HepG2 (cell line): ENCODE data around the gene HLCS. TPM values are rescaled to one million over a fixed set of nuclear protein-coding genes. Genes with fewer than 3 reads are reported as not detected.
"Not testable (repeated sequence)": the region's sequence is repeated elsewhere in the genome, so short reads cannot be mapped to it uniquely, and the experiment has no call there.

Experiments used
- ATAC-seq: fragments of 200-7000 bp; cut with Tn5 transposase; 3 replicates; pipeline ENCODE4 v1.9.1; 2020; ENCODE audit warnings: mild to moderate bottlenecking, moderate library complexity
- BruUV-seq: library from RNA; stranded (reverse); fragments of 400-500 nt; replicated peaks from 2 replicates; lab custom pipeline; 2021; lab: Mats Ljungman, UMichigan
- CTCF ChIA-PET: fragments of 300-600 bp; formaldehyde crosslinking; extraction: SDS; loops from one replicate; lab custom pipeline; 2021; ENCODE audit warnings: low total read pairs, inconsistent platforms, low intra/inter-chr PET ratio; lab: Yijun Ruan, JAX
- POLR2A ChIA-PET: fragments of 350-600 bp; sonication (Branson Sonifier 250); formaldehyde crosslinking; loops from one replicate; lab custom pipeline; 2020; ENCODE audit warnings: antibody characterized with exemption, inconsistent platforms; lab: Yijun Ruan, JAX
- DNase-seq: peaks from one replicate; pipeline ENCODE4 v3.0.0-alpha.2; 2015; ENCODE audit warnings: low spot score
- FAIRE-seq: peaks from 3 replicates; lab custom pipeline; 2011; peaks lifted over from hg19 to GRCh38; lab: Jason Lieb, UNC
- H2AFZ ChIP-seq: one replicate; pipeline ENCODE4 v1.6.1; 2011; ENCODE audit warnings: low read length, inconsistent platforms
- H3K27ac ChIP-seq: fragments of 300-600 bp; 3 replicates; pipeline ENCODE4 v1.8.0; 2011; ENCODE audit warnings: mixed run types, mild to moderate bottlenecking, mixed read lengths, low read length, inconsistent platforms; ENCODE audit not compliant: insufficient read depth; ENCODE audit errors: extremely low read length
- H3K27me3 ChIP-seq, 2 experiments: fragments of 200-600 bp in 1 of 2; 2 replicates in 1 of 2; 3 replicates in 1 of 2; pipeline versions ENCODE4 v1.6.0 to v1.8.0; 2011; ENCODE audit warnings: low read length in 2 of 2, mild to moderate bottlenecking in 2 of 2, moderate library complexity in 2 of 2, inconsistent platforms in 1 of 2; ENCODE audit not compliant: insufficient read depth in 2 of 2, control insufficient read depth in 1 of 2
- H3K36me3 ChIP-seq, 2 experiments: fragments of 200-600 bp in 1 of 2; replicated peaks in 1 of 2; 2 replicates in 1 of 2; 3 replicates in 1 of 2; pipeline versions ENCODE4 v1.5.1 to v1.8.0; 2011; ENCODE audit warnings: low read length in 2 of 2, inconsistent platforms in 1 of 2; ENCODE audit not compliant: insufficient read depth in 2 of 2, control insufficient read depth in 1 of 2
- H3K4me1 ChIP-seq: 2 replicates; pipeline ENCODE4 v1.5.1; 2012; ENCODE audit warnings: low read length, inconsistent platforms; ENCODE audit not compliant: insufficient read depth
- H3K4me2 ChIP-seq: 2 replicates; pipeline ENCODE4 v1.6.0; 2011; ENCODE audit warnings: low read depth, low read length, inconsistent platforms
- H3K4me3 ChIP-seq, 3 experiments: fragments of 200-600 bp in 1 of 3; sonication (generic), shearing (Covaris generic) in 1 of 3; replicated peaks in 1 of 3; 2 replicates each; pipeline ENCODE4 v1.5.1; 2011 to 2016; ENCODE audit warnings: low read length in 3 of 3, inconsistent platforms in 2 of 3, low read depth in 2 of 3, mild to moderate bottlenecking in 2 of 3, control low read depth in 1 of 3, mixed read lengths in 1 of 3; ENCODE audit not compliant: insufficient read depth in 1 of 3
- H3K79me2 ChIP-seq: one replicate; pipeline ENCODE4 v1.6.1; 2011; ENCODE audit warnings: low read length, inconsistent platforms; ENCODE audit not compliant: insufficient read depth
- H3K9ac ChIP-seq: 2 replicates; pipeline ENCODE4 v1.6.0; 2011; ENCODE audit warnings: mild to moderate bottlenecking, low read depth, low read length, inconsistent platforms; ENCODE audit not compliant: insufficient read depth
- H3K9me3 ChIP-seq: 2 replicates; pipeline ENCODE4 v1.5.1; 2012; ENCODE audit warnings: mild to moderate bottlenecking, low read length
- H4K20me1 ChIP-seq: 2 replicates; pipeline ENCODE4 v1.6.0; 2011; ENCODE audit warnings: inconsistent platforms, mild to moderate bottlenecking, low read length, moderate library complexity; ENCODE audit not compliant: insufficient read depth
- TAF1 ChIP-seq: sonication (generic); formaldehyde crosslinking; IDR thresholded peaks from 2 replicates; pipeline ENCODE4 v1.4.0; 2020; ENCODE audit warnings: missing genetic modification reagents
- ZNF770 ChIP-seq: sonication (generic); formaldehyde crosslinking; IDR thresholded peaks from 2 replicates; pipeline ENCODE4 v1.5.0; 2020; ENCODE audit warnings: mild to moderate bottlenecking, missing genetic modification reagents
- WGBS: methylation state at CpG from one replicate; pipeline ENCODE4 v1.1.6; 2017; ENCODE audit warnings: low lambda C conversion rate; 5-methylcytosine and 5-hydroxymethylcytosine counted together
- in situ Hi-C: cut with HindIII; loops from 2 replicates; pipeline ENCODE4 v1.10.0; 2017; ENCODE audit warnings: low pct_unique_long_range_greater_than_20kb; ENCODE audit not compliant: extremely low pct_ligation_motif_present
- intact Hi-C: fragments of 100-400 bp; cut with micrococcal nuclease; formaldehyde crosslinking; loops from one replicate; pipeline ENCODE4 v1.10.0; 2022; ENCODE audit not compliant: unreplicated experiment
- polyA plus RNA-seq, 8 experiments: library from polyadenylated mRNA; depleted of rRNA in 3 of 8; stranded (reverse) in 7 of 8; unstranded in 1 of 8; fragments of >200 nt; fragmentation: Illumina TruSeq in 4 of 8; extraction: Trizol in 4 of 8; gene quantifications; 2 replicates each; pipeline versions ENCODE4 v1.2.1 to v1.2.3, GENCODE V29; 2011 to 2016; ENCODE audit warnings: low read depth in 4 of 8, missing spikeins in 1 of 8, mixed read lengths in 1 of 8; ENCODE audit not compliant: insufficient read depth in 1 of 8
- total RNA-seq, 5 experiments: library from RNA; depleted of rRNA; stranded (reverse); fragments of >200 nt; fragmentation: Illumina TruSeq; extraction: Trizol; gene quantifications; 2 replicates each; pipeline ENCODE4 v1.2.3, GENCODE V29; 2016; ENCODE audit warnings: low read depth in 1 of 5

HLCS gene
- total and polyA plus RNA-seq, 2 of the 13 experiments (the other 11 are each of a cell fraction or from before 2014, with no cell fraction given), result 7.9 to 12.3 TPM

- CTCF ChIA-PET, result no interaction called here
Measured at GRCh38 chr21:36999131-36999898, 32.8 kb upstream of the HLCS start.

GRCh38 chr21:36995285-36995684 lies 28.8 kb upstream of the HLCS start:
- FAIRE-seq, H3K79me2 ChIP-seq, POLR2A ChIA-PET, CTCF ChIA-PET, H3K9ac ChIP-seq, in situ Hi-C loops, BruUV-seq, H3K4me2 ChIP-seq, H3K9me3 ChIP-seq, DNase-seq, H4K20me1 ChIP-seq, H3K27ac ChIP-seq, ATAC-seq, H3K36me3 ChIP-seq, intact Hi-C loops, H3K27me3 ChIP-seq, H2AFZ ChIP-seq, H3K4me3 ChIP-seq: not testable (repeated sequence)
- peaks cover 17% of the 10 kb centered on the region for H3K4me1 ChIP-seq
- WGBS, result 81% methylated on average over 12 of the region's 12 CpGs

More at GRCh38 chr21:36999131-36999898, 32.8 kb upstream of the HLCS start:
- Histone ChIP-seq H2AFZ (no peak overlapping the region), H3K79me2 (no peaks in the 10 kb centered on the region), H3K4me3 (no peak overlapping the region), H3K27ac (no peak overlapping the region), H3K27me3 (peaks cover 0 to 5% of the 10 kb centered on the region in 2 experiments; a peak in 2 of 5 replicates), H3K4me2 (no peak overlapping the region), H4K20me1 (no peaks in the 10 kb centered on the region), H3K9ac (no peak overlapping the region), H3K4me1 (peaks cover 23% of the 10 kb centered on the region), H3K9me3 (no peaks in the 10 kb centered on the region), H3K36me3 (no peaks in the 10 kb centered on the region)
- DNase-seq (no peak), FAIRE-seq (no peak), ATAC-seq (no peak)
- POLR2A ChIA-PET, result interaction anchor here (1.0 kb wide), 1 partner anchor 9 kb away, joined by 3 read pairs; no protein-coding TSS in a partner anchor
- intact Hi-C loops (no loop called here), in situ Hi-C loops (no loop called here)
- BruUV-seq, result no TSS peak
- TF ChIP-seq ZNF770 (CRISPR knock-in tag) (peak; percentile 55), TAF1 (CRISPR knock-in tag) (no peak)
- WGBS, result 59% methylated on average over 11 of the region's 11 CpGs
